Renal cortical epithelial cell (primary cell): ENCODE measurements around the gene HOXB2. TPM values are rescaled to one million over a fixed set of nuclear protein-coding genes. Genes with fewer than 3 reads are reported as not detected.
"Not testable (repeated sequence)": the region's sequence is repeated elsewhere in the genome, so short reads cannot be mapped to it uniquely, and the experiment has no call there.

ENCODE experiments used
- DNase-seq: peaks from one replicate; pipeline ENCODE4 v3.0.0-alpha.2; 2011; ENCODE audit warnings: low read depth
- total RNA-seq: library from RNA; depleted of rRNA; stranded (reverse); fragments of >200 nt; gene quantifications from 2 replicates; pipeline ENCODE4 v1.2.3, GENCODE V29; 2014

Gene HOXB2
- total RNA-seq, 1 donor from 2014 or later: 23.7 TPM

DNA sequence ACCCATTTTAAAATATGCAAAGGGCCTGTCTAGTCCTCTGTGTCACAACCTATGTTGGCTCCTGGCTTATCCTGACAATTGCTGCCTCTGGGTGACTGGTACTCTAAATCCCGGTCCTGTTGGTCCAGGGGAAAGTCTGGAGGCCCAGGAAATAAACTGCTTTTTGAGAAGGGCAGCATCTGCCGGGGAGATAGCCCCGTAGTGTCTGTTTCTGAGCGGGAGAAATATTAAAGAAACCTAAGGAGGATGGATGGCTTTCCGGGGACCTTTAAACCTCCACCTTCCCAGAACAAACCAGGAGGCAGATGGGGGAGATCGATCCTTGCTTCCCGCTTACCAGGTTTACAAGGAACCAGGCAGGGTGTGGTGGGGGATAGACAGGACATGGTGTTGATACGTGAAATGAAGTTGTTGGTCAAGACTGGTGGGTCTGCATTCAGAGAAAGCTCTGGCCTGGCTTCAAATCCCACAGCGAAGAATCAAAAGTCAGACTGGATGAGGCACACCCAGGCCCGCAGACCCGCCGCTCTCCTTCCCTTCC, 3.8 kb downstream of the HOXB2 start:
- DNase-seq: no peak

GRCh38 chr17:48540213-48540612, 4.7 kb downstream of the HOXB2 start:
- DNase-seq: no peak

- DNase-seq: peak; percentile 97
These were observed 5.7 kb downstream of the HOXB2 start for GRCh38 chr17:48539177-48539576.

DNA sequence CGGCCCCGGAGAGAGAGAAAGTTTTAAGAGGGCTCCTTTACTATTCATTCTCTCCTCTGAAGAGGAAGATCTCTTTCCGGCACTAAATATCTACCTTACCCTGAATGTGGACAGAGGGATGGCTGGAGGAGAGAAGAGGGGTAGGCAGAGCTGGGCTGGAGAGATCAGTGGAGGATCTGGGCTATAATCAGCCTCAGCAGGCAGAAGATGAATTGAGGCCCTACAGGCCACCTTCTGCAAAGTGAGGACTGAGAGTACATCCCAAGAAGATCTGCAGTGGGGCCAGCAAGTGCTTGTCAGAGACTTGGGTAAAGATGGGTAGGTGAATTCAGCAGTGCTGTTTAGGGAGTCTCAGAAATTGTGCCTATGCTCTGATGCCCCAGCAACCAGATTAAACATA, 7.6 kb downstream of the HOXB2 start:
- no peak for DNase-seq

DNA sequence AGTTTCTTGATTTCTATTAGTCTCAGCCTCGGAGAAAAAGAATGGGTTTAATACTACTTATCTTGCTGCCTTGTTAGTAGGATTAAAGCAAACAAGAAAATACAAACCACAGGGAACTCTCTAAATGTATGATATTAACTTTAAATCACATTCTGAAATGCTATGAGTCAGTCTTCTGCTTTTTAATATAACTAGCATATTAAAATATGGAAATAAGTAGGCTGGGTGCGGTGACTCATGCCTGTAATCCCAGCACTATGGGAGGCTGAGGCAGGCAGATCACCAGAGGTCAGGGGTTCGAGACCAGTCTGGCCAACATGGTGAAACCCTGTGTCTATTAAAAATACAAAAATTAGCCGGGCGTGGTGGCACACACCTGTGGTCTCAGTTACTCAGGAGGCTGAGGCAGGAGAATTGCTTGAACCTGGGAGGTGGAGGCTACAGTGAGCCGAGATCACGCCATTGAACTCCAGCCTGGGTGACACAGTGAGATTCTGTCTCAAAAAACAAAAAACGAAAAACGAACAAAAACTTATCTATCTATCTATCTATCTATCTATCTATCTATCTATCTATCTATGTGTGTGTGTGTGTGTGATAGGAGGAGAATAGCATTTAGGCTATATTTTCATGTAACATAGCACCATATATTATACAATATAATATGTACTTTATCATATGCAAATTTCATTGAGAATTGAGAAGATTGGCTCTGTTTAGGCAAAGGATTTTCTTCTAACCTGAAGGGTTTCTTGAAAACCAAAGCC, 8.9 kb downstream of the HOXB2 start:
- not testable (repeated sequence) for DNase-seq

DNA sequence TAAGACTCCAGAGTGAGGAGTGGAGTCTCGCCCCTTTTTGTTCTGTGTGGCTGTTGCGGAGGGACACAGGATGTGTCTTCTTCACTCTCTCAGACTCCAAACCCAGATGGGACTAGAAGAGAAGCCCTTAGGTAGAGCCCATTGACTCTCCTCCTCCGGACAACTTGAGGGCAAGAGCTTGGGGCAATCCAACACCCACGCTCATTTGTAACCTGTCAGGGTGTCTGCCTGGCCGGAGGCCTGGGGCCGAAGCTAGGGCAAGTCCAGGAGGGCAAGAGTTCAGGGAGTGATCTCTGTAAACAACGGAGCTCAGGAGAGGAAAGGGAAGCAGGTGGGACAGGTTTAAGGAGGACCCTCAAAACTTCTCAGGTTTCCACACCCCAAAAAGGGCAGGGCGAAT, 12.6 kb downstream of the HOXB2 start:
- DNase-seq: no peak

GRCh38 chr17:48530887-48531272, 14.0 kb downstream of the HOXB2 start, which contains the start of gene HOXB1:
TSS of gene HOXB1 (minus strand) at chr17:48531011. CDS start at chr17:48530904, 107 bp downstream.
- no peak for DNase-seq

- no peak for DNase-seq
These were observed 14.6 kb downstream of the HOXB2 start for GRCh38 chr17:48530208-48530886.

DNA sequence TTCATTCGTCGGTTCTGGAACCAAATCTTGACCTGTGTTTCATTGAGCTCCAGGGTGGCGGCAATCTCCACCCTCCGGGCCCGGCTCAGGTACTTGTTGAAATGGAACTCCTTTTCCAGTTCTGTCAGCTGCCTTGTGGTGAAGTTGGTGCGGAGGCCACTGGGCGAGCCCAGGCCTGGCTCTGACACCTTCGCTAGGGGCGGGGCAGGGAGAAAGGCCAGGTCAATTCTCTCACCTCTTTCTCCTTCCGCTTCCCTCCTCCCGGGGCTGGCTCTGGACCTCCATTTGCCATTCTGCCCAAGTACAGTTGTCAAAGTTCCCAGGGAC, 15.3 kb downstream of the HOXB2 start:
- no peak for DNase-seq

DNA sequence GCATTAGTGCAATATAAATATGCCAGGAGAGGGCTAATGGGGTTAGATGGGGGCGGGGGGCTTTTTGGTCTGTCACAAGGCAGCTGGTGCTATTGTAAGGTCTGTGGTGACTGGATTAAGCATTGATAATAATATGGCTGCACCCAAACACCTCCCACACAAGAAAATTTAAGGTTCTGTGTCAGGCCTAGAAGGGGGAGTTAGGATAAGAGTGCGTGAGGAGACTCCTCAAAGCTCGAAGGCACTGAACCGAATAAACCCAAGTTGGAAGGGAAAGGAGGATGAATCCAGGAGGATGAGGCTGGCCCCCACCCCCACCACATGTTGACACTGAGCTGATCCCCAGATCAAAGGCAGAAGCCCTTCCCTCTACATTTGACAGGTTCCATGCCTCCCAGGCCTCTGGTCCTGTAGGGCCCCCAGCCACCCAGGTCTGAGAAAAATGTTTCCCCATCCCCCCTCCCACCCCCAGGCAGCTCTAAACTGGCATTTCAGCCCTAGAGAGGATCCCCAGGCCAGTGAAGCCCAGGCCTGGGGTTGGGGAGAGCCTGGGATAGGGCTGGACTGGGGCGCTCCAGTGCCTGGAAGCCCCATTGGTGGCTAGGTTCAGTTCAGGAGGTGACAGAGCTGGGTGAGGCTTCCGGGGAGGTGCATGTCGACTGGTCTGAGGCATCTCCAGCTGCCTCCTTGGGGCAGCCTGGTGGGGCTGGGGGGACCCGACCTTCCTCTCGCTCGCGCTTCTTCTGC, 15.8 kb downstream of the HOXB2 start:
- DNase-seq: no peak

- DNase-seq: no peak
These were observed 16.6 kb downstream of the HOXB2 start for GRCh38 chr17:48528153-48528935.

- DNase-seq: no peak
These were observed 17.4 kb downstream of the HOXB2 start for GRCh38 chr17:48527547-48527932.

GRCh38 chr17:48526608-48527546, 18.0 kb downstream of the HOXB2 start:
- DNase-seq: no peak

DNA sequence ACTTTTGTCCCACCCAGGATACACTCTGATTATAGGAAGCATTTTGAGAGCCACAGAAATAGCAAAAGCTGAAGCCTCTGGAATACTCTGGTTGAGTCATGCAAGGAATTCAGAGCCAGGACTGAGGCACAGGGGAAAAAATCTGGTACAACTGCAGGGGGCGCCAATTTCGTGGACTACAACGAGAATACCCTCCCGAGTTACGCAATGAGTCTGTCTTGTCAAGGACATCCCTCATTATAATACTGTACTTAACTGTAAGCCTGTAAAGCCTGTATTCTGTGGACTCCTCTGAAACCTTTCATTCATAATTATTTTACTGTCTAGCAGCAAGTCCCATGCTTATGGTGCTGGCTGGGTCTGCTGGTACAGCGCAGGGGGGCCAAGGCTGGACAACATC, 21.9 kb downstream of the HOXB2 start:
- no peak for DNase-seq

GRCh38 chr17:48522031-48522653, 22.8 kb downstream of the HOXB2 start:
- peak; percentile 58 for DNase-seq

DNA sequence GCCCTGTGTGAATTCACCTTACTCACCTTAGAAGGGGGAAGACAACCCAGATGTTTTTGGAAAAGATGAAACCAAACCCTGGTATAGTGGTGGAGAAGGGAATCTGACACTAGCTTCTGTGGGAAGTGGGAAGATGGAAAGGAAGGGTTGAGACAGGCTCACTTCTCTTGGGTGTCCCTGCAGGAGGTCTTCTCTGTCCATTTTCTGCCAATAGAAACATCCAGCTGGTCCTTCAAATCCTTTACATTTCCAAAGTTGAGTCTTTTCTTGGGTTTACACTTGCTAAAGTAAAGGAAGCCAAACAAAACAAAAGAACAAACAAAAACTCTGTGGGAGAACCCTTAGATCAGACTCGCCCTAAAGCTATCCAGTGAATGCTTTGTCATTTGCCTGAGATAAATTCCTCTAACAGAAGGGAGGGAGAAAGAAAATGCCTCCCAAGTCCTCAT, 24.3 kb downstream of the HOXB2 start:
- DNase-seq: peak; percentile 72

DNA sequence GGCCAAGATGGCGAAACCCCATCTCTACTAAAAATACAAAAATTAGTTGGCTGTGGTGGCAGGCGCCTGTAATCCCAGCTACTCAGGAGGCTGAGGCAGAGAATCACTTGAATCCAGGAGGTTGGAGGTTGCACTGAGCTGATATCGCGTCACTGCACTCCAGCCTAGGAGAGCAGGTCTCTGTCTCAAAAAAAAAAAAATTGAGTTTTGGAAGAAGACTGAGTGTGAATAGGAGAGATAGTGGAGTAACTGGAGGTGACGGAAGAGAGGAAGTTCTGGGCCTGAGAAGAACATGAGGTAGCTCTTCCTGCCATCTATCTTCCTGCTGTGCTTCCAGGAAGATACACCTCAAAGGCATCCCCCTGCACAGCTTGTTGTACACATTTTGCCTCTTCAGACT, 25.5 kb downstream of the HOXB2 start:
- DNase-seq: no peak

GRCh38 chr17:48517478-48517877, 27.4 kb downstream of the HOXB2 start:
- no peak for DNase-seq

GRCh38 chr17:48515925-48516900, 28.7 kb downstream of the HOXB2 start:
- DNase-seq: no peak
